HG02870 (cell line): ENCODE data around the gene RAP1GAP2.
"Not testable (repeated sequence)": the region's sequence is repeated elsewhere in the genome, so short reads cannot be mapped to it uniquely, and the experiment has no call there.

Source experiments
- ATAC-seq: cut with Tn5 transposase; IDR thresholded peaks from one replicate; pipeline ENCODE4 v1.9.1; 2021; ENCODE audit warnings: mild to moderate bottlenecking, moderate library complexity; ENCODE audit not compliant: unreplicated experiment

RAP1GAP2 gene

DNA sequence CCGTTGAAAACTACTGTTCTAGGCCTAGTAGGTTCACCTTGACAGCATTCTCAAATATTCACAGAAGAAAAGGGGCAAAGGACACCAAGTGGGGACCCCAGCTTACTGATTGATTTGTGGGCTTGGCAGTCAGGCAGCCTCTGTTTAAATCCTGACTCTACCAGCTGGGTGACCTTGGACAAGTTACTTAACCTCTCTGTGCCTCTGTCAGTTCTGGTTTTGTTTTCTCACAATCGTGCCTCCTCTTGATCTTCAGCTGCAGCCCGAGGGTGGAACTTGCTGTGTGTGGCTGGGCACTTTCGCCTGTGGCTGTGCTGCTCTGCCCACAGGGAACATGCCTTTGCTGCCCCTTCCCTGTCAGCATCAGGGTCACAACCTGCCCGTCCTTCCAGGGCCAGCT, 17.8 kb downstream of the RAP1GAP2 start:
- no peak for ATAC-seq

DNA sequence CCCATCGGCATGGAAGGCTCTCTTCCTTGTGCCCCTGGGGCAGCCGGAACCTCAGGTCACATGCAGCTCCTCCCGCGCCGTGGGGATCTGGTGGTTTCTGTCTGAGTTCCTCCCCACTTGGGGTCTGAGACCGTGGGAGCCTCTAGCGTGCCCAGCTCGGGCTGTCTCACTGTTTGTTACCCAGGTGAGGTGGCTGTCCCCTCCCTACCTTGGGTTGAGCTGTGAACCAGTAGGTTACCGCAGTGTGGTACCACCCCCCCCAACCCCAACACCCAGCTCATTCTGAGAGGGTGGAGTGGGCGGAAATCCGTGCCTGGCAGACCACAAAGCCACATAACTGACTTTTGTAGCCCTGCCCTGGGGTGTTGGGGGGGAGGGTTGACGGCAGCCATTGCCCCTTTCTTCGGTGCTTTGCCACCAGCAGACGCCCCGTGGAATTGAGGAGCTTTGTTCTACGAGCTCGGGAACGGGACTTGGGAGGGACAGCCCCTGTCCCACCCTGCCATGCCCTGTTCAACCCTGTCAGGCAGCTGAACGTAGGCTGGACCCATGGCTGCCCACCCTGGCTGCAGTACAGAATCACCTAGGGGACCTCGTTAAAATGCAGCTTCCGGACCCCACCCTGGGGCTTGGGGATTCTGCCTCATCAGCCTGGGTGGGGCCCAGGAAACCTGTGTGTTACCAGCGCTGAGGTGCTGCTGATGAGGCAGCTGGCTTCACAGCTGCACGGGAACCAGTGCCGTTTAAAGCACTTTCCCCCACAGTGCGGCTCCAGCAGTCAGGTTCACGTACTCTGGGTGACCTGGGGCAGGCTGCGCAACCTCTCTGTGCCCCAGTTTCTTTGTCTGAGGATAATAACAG, 18.5 kb downstream of the RAP1GAP2 start:
- ATAC-seq, result no peak

DNA sequence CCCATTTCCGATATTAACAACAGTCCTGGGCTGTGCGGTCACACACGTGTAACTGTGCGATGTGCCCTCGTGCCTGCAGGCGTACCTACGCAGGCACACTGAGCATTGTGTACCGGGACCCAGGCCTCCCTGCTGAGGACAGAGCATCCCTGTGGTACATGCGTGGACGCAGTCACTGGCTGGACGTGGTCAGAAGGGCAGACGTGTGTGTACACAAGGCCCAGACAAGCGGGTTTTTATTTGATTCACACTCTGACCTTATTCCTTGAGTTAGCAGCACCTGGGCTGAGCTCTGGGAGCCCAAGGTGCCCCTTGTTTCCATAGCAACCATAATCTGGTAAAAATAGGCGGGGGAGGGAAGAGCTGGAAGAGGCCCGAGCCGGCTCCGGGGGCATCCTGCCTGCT, 19.5 kb downstream of the RAP1GAP2 start:
- no peak for ATAC-seq

DNA sequence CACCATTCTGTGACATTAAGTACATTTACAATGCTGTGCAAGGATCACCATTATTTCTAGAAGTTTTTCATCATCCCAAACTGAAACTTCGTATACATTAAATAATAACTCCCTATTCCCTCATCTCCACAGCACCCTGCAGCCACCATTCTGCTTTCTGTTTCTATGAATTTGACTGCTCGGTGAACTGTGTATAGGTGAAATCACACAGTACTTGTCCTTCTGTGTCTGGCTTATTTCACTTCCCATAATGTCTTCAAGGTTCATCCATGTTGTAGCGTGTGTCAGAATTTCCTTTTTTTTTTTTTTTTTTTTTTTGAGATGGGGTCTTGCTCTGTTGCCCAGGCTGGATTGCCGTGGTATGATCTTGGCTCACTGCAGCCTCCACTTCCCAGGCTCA, 20.4 kb downstream of the RAP1GAP2 start:
- no peak for ATAC-seq

DNA sequence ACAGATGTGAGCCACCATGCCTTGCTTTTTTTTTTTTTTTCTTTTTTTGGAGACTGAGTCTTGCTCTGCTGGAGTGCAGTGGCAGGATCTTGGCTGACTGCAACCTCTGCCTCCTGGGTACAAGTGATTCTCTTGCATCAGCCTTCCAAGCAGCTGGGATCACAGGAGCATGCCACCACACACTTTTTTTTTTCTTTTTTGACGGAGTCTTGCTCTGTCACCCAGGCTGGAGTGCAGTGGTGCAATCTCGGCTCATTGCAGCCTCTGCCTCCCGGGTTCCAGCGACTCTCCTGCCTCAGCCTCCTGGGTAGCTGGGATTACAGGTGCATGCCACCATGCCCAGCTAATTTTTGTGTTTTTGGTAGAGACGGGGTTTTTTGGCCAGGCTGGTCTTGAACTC, 23.1 kb downstream of the RAP1GAP2 start:
- ATAC-seq, result not testable (repeated sequence)

DNA sequence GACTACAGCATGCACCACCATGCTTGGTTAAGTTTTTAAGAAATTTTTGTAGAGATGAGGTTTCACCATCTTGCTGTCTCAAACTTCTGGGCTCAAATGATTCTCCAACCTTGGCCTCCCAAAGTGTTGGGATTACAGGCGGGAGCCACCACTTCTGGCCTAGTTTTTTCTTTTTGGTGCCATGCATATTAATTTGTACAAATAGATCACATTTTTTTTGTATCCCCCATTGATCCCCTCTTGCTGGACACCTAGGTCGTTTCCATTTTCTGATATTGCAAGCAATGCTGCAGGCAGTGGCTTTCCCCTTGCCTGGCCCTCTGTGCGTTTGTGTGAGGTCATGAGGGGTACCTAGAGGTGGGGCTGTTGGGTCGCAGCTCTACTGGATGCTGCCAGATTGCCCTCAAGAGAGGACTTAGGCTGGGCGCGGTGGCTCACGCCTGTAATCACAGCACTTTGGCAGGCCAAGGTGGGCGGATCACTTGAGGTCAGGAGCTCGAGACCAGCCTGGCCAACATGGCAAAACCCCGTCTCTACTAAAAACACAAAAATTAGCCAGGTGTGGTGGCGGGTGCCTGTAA, 23.8 kb downstream of the RAP1GAP2 start:
- ATAC-seq, result no peak

DNA sequence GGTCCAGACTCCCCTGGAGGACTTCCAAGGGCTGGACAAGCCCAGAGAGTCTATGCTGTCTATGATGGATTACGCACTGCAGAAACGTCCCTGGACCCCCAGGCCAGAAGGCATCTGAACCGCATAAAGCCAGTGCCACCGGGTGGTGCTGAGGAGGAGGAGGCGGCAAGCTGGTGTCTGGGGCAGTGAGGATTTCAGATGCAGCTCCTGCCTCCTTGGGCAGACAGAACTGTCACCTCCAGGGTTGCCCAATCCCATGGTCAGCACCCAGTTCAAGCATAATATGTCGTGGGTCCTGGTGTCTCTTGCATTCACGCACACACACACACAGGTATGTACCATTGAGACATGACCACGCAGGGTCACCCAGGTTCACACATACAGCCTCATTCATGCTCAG, 25.6 kb downstream of the RAP1GAP2 start:
- no peak for ATAC-seq

DNA sequence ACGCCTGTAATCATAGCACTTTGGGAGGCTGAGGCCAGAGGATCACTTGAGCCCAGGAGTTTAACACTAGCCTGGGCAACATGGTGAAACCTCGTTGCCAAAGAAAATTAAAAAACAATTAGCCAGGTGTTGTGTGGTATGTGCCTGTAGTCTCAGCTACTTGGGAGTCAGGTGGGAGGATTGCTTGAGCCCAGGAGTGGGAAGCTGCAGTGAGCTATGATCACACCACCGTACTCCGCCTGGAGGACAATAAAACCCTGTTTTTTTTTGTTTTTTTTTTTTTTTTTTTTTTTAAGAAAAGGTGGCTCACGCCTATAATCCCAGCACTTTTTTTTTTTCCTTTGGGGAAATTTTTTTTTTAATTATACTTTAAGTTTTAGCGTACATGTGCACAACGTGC, 26.1 kb downstream of the RAP1GAP2 start:
- no peak for ATAC-seq

DNA sequence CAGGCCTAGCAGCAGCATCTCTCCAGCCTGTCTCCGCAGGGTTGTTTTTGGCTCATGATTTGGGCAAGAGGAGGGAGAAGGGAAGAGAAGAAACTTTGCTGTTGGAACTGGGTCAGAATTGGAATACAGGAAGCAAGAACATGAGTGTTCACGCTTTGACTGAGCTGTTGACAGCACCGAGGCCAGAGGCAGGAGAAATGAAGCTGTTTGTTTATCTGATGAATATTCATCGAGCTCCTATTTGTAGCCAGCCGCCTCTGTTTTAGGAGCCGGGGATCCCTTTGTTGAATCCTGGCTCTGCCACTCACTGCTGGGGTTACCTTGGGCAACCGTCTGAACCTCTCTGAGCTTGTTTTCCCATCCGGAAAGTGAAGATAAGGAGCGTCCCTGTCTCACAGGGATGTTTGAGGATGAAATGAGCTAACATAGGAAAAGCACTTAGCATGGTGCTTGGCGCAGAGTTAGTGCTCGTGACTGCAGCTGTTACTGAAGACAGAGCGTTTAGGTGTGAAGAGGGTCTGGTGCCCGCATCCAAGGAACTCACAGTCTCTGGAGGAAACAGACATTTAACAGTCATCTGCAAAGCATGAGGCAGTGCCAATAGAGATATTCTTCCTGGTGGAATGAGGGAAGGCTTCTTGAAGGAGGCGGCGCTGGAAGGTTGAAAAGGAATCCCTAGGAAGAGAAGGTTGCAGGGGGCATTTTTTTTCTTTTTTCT, 29.2 kb downstream of the RAP1GAP2 start:
- no peak for ATAC-seq

DNA sequence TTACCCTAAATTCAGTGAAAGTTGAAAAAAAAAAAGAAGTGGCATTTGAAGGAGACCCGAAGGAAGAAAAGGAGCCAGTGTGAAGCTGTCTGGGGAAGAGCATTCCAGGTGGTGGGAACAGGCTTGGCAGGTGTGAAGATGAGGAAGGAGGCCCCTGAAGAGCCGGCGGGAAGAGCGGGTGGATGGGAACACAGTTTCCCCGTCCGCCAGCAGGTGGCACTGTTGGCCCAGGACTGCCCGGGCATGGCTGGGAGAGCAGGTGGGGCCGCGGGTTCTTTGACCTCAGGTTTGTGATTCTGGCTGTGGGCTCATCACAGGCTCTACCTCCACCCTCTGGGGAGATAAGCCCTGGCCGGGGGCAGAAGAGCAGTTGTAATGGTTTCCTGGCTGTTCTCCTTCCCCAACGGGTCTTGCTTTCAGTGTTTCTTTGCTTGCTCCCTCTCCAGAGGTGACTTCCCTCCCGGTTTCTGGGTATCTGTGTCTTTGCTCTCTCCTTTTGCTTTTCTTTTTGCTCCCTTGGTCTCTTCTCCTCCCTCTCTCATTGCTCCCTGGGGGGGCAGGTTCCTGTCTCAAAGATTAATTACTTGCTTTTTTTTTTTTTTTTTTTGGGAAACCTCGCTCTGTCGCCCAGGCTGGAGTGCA, 32.3 kb downstream of the RAP1GAP2 start:
- no peak for ATAC-seq

DNA sequence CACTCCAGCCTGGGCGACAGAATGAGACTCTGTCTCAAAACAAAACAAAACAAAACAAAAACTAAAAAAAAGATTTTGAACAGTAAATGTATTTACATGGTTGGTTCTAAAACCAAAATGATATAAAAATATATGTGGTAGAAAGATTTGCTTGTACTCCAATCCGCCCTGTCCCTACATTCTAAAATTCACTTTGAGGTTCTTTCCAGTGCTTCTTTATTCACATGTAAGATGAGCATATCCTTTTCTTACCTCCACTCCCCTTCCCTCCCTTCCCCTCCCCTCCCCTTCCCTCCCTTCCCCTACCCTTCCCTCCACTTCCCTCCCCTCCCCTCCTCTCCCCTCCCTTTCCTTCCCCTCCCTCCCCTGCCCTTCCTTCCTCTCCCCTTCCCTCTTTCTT, 34.4 kb downstream of the RAP1GAP2 start:
- no peak for ATAC-seq

DNA sequence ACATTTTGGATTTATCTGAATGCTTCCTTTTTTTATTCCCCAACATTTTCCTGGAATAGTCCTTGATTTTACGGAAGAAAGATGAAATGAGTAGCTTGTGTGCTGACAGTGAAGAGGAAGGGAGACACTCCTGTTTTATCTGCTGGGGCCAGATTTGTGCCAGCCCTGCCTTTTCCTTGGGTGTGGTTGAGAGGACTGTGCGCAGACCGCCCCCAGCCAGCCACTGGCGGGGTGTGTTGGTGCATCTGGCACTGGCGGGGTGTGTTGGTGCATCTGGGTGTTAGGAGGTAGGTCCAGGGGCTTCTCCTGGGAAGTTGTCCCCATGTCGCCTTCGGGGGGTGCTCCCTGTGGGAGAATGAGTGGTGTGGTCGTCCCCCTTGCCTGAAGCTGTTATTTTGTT, 39.5 kb downstream of the RAP1GAP2 start:
- no peak for ATAC-seq

DNA sequence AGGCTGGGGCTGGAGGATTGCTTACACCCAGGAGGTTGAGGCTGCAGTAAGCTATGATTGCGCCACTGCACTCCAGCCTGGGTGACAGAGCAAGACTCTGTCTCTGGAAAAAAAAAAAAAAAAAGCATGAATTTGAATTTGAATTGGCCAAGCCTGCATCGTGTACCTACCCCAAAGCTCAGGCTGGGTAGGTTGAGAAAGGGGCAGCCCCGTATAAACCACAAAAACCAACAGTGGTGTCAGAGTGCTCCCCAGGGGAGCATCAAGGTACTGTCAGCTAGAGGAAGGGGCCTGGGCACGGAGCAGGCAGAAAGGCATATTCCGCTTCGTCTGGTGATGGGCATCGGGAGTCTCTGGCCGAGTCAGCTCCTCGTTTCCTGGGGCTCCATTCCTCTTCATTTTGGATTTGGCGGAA, 40.9 kb downstream of the RAP1GAP2 start:
- ATAC-seq, result peak; percentile 67

DNA sequence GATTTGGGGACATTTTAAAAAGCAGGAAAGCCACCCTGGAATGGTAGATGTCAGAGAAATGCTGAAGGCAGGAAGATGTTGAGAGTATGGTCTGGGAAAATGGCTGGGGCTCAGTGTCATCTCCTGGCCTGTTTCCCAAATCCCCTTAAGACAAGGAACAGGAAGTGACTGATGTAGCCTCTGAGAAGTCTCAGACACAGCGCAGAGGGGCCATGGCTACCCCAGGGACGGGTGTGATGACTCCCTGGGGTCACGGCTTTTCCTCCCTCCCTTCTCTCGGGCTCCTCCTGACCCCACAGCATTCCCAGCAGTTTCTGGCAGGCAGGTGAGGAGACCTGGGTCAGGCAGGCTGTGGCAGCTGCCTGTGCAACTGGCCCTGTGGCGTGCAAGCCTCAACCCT, 45.4 kb downstream of the RAP1GAP2 start:
- no peak for ATAC-seq

DNA sequence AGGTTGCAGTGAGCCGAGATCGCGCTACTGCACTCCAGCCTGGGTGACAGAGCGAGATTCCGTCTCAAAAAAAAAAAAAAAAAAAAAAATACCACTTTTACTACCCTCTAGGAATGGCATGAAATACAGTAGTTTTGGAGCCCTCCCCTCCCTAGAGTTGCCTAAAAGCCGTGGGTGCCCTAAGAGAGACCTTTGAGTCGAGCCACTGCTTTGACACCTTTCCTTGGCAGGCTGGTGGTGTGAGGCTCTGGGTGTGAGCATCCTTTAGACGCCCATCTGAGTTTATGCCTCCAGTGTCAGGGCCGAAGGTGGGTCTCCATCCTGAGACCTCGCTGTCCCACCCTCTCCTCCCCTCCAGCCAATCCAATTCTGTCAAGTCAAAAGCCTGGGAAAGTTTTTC, 46.2 kb downstream of the RAP1GAP2 start:
- ATAC-seq, result no peak

DNA sequence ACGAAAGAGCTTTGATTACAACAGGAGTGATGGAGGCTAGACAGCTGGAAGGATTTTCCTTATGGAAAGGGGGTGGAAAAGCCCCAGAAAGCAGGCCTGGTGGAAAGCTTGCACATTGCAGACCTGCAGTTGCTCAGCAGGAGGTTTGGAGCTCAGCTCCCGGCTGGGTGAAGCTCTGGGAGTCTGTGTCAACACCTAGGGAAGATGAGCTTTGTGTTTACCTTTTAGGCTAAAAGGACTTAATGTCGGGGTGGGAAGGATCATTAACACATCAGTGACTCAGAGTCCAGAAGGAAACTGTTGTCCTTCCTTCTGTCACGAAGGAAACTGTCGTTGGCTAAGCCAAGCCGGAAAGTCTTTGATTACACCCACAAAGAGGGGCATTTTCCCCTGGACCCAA, 48.2 kb downstream of the RAP1GAP2 start:
- ATAC-seq, result no peak

DNA sequence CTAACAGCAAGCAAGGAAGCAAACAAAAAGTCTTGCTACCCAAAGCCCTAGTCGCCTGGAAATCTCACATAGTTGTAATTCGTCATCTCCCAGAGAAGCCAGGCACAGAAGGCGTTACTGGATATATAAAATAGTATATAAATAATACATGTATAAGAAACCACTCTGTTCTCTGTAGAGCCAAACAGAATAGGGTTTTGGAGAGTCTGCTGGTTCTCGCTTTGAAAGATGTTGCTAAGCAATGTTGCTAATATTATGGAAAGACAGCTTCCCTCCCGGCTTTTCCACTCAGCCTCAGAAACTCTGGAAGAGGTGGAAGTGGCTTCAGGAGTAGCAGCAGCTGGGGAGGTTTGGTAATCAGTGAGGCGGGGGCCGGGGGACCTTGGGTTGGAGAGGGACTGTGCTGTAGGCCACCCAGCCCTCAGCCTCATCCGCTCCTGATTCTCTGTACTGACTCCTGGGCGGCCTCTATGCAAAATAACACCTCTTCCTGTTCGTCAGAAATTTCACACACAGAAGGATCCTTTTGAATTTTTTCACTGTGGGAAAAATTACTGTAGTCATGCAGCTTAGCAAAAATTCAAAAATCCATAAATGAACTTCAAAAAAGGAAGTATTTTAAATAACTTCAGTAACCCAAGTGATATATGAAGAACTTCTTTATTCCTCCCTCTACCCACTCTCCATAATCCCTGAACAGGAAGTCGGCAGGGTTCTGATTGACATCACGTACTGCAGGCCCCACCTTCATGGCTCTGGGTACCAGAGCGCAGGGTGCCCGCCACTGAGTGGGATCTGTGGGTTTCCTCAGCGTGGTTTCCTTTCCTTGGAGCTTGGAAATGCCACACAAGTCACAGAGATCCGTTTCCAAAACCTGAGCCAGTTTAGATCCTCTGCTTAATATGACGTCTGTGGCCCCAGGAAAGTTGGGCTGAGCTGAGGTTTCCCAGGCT, 51.4 kb downstream of the RAP1GAP2 start:
- ATAC-seq, result no peak

DNA sequence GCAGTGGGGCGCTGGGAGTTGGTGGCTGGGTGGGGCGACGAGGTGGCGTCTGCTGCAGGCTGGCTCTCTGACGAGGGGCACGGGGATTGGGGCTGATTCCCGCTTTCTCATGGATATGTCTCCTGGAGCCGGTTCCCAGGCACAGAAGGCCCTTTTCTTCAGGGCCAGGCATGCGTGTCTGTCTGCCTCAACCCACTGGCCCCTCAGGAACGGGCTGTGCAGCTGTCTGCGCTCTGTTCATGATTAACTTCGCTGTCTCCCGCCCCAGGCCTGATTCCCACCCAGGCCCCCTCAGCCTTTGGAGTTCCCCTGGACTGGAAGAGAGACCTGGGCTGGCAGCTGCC, 53.1 kb downstream of the RAP1GAP2 start:
- no peak for ATAC-seq

DNA sequence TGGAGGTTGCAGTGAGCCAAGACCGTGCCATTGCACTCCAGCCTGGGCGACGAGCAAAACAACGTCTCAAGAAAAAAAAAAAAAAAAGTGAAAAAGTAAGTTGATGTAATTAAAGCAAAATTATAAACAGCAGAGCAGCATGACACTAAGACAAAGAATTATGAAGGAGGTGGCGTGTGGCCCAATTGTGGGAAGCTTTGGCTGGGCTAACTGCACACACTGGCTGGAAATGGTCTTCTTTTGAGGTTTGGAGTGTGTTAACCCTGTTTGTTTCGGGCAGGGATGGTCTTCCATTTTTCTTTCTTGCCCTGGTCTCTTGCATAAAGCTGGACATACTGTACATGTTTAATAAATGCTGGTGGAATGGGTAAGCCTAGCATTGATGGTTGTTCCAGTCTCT, 54.8 kb downstream of the RAP1GAP2 start:
- ATAC-seq, result no peak

DNA sequence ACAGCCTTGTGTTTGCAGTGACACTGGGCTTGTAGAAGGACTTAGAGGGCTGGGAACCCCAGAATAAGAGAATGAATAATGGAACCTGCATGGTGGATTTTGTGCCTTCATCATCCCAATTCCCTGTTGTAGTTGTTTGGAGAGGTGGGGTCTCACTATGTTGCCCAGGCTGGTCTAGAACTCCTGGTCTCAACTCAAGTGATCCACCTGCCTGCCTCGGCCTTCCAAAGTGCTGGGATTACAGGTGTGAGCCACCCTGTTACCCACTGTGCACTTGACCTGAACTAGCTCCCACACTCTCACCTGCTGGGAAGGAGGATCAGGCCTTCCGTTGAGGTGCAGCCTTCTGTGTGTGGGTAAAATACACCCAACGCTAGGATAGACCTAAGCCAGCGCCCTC, 55.4 kb downstream of the RAP1GAP2 start:
- ATAC-seq, result no peak

DNA sequence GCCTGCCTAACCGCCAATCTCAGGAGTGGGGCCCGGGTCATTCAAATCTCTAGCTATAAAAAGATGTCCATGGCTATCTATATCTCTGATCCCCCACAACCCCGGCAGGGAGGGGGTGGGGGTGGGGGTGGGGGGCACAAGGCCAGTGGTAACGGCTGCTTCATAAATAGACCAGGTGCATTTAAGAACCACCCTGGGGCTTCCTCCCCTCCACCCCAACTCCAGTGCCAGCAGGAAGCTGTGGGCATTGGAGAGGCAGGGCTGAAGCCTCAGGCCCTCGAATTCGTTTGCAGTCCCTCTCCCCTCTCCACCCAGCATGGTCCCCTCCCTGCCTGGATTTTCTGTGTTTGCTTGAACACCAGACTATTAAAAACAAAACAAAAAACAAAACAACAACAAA, 56.0 kb downstream of the RAP1GAP2 start:
- no peak for ATAC-seq
